ENCODE data around the gene RAB8A.

DNA sequence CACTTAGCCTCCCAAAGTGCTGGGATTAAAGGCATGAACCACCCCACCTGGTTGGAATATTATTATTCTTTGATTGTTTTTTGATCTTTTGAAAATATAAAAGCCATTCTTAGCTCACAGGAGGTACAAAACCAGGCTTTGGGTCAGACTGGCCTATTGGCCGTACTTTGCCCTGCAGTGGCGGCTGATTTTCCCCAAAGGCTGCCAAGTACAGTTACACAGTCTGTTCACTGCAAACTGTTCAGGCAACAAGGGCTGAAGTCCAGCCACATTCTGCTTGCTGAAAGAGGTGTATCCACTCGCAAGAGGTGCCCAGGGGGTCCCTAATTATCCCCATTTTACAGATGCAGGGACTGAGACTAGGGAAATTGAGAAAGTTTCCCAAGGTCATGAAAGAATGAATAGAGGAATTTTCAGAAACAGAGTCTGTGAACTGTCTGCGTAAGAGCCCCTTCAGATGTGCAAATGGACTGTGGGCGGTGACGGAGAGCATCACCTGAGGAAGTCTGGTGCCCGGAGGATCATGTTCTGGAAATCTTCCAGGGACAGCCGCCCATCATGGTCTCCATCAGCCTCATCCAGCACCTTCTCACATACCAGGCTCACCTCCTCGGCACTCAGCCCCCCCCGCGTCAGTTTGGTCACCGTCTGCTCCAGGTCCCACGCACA, 52.7 kb downstream of the RAB8A start:
- TF ChIP-seq, protein P1, sequence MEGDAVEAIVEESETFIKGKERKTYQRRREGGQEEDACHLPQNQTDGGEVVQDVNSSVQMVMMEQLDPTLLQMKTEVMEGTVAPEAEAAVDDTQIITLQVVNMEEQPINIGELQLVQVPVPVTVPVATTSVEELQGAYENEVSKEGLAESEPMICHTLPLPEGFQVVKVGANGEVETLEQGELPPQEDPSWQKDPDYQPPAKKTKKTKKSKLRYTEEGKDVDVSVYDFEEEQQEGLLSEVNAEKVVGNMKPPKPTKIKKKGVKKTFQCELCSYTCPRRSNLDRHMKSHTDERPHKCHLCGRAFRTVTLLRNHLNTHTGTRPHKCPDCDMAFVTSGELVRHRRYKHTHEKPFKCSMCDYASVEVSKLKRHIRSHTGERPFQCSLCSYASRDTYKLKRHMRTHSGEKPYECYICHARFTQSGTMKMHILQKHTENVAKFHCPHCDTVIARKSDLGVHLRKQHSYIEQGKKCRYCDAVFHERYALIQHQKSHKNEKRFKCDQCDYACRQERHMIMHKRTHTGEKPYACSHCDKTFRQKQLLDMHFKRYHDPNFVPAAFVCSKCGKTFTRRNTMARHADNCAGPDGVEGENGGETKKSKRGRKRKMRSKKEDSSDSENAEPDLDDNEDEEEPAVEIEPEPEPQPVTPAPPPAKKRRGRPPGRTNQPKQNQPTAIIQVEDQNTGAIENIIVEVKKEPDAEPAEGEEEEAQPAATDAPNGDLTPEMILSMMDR (conservative IDR thresholded peaks at IDR 0.05; ENCODE audit: low read depth in 2 of 2), result no peak
- TF ChIP-seq POLR2AphosphoS5 (IDR thresholded peaks at IDR 0.05; ENCODE audit: low read depth) (no peak), EZH2 (IDR thresholded peaks at IDR 0.05; ENCODE audit: low read depth, unreplicated experiment) (no peak), NANOG (IDR thresholded peaks at IDR 0.05; ENCODE audit: borderline replicate concordance) (no peak), EZH2phosphoT487 (IDR thresholded peaks at IDR 0.05; ENCODE audit: unreplicated experiment) (no peak), JUNB (IDR thresholded peaks at IDR 0.05; ENCODE audit: unreplicated experiment) (no peak), CREB1 (CRISPR knock-in tag; IDR thresholded peaks at IDR 0.05; ENCODE audit: low read depth) (no peak), ZNF462 (CRISPR knock-in tag; IDR thresholded peaks at IDR 0.05) (no peak), ZNF114 (CRISPR knock-in tag; IDR thresholded peaks at IDR 0.05) (no peak), ZNF331 (CRISPR knock-in tag; IDR thresholded peaks at IDR 0.05; ENCODE audit: low read depth) (no peak), ETS1 (IDR thresholded peaks at IDR 0.05) (no peak), STAT1 (IDR thresholded peaks at IDR 0.05; ENCODE audit: unreplicated experiment) (no peak)
- TF ChIP-seq, protein P2, sequence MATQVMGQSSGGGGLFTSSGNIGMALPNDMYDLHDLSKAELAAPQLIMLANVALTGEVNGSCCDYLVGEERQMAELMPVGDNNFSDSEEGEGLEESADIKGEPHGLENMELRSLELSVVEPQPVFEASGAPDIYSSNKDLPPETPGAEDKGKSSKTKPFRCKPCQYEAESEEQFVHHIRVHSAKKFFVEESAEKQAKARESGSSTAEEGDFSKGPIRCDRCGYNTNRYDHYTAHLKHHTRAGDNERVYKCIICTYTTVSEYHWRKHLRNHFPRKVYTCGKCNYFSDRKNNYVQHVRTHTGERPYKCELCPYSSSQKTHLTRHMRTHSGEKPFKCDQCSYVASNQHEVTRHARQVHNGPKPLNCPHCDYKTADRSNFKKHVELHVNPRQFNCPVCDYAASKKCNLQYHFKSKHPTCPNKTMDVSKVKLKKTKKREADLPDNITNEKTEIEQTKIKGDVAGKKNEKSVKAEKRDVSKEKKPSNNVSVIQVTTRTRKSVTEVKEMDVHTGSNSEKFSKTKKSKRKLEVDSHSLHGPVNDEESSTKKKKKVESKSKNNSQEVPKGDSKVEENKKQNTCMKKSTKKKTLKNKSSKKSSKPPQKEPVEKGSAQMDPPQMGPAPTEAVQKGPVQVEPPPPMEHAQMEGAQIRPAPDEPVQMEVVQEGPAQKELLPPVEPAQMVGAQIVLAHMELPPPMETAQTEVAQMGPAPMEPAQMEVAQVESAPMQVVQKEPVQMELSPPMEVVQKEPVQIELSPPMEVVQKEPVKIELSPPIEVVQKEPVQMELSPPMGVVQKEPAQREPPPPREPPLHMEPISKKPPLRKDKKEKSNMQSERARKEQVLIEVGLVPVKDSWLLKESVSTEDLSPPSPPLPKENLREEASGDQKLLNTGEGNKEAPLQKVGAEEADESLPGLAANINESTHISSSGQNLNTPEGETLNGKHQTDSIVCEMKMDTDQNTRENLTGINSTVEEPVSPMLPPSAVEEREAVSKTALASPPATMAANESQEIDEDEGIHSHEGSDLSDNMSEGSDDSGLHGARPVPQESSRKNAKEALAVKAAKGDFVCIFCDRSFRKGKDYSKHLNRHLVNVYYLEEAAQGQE (IDR thresholded peaks at IDR 0.05; ENCODE audit: unreplicated experiment), result no peak

Data from GM23338 (cell line).